ENCODE results near the gene OSBPL3.

DNA sequence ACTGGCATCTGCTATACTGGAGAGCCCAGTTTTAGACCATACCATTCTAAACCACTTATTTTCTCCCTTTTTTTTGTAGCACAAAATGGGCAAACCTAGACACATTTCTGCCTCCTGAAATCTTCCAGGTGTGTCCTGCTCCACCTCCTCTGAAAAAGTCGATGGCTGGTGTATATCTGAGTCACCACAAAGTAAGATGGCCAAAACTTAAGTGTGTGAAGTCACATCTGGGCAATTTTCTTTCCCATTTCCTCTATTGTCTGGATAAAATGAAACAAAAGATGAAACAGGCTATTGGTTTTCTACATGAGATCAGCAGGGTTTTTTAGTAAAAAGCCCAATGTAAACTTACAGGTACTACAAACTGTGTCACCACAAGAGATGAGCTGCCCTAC lies 65.5 kb downstream of the OSBPL3 start:
- TF ChIP-seq POLR2AphosphoS5 (IDR thresholded peaks at IDR 0.05; ENCODE audit: low read depth, low read length) (no peak), PAX5 (IDR thresholded peaks at IDR 0.05; ENCODE audit: insufficient read depth, low read length, severe bottlenecking) (no peak)
